Activated CD4-positive, alpha-beta T cell treated with anti-CD3 and anti-CD28 coated beads for 24 hours (primary cell): ENCODE results near the gene REEP6.
"Not testable (repeated sequence)": the region's sequence is repeated elsewhere in the genome, so short reads cannot be mapped to it uniquely, and the experiment has no call there.

ENCODE experiments used
- DNase-seq, 2 donors: peaks; one replicate each; pipeline ENCODE4 v3.0.0-alpha.2; 2020; ENCODE audit warnings: low read depth in 2 of 2

Gene REEP6

GRCh38 chr19:1522838-1523237 lies 31.9 kb downstream of the REEP6 start:
- no peak for DNase-seq

DNA sequence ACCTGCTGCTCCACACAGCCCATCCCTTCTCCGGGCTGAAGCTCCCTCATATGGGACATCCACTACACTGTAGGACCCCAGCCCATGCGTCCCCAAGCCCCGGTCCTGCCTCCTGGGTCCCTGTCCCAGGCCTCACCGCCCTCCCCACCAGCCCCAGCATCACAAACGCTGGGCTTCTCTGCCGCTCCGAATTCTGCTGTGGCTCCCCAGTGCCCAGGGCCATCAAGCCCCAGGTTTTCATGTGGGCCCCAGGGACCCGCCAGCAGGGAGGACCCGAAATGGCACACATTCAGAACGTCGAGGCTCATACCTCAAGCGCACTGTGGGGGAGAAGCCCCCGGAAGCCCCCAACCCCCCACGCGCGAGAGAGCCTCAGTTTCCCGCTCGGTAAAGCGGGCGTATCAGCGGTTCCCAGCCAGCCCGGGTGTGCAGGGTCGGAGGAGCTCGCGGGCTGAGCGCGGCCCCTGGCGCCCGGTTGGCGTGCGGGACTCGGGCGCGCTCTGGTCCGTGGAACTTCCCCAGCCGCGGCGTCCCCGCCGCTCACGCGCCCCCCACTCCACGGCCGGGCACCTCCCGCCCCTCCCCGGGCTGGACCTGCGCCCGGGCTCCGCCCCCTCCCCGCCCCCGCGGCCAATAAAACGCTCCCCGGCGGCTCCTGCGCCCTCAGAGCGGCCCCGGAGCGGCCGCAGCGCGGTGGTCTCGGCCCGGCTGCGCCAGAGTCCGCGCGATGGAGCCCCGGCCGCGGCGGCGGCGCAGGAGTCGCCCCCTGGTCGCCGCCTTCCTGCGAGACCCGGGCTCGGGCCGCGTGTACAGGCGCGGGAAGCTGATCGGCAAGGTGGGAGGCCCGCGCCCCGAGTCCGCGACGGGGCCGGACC lies 32.7 kb downstream of the REEP6 start, which contains the start of gene PLK5:
PLK5 (plus strand) TSS at position 666 of the 875 bp plus-strand sequence. CDS start 2,920 bp downstream, outside the sequence.
- DNase-seq: no peak

DNA sequence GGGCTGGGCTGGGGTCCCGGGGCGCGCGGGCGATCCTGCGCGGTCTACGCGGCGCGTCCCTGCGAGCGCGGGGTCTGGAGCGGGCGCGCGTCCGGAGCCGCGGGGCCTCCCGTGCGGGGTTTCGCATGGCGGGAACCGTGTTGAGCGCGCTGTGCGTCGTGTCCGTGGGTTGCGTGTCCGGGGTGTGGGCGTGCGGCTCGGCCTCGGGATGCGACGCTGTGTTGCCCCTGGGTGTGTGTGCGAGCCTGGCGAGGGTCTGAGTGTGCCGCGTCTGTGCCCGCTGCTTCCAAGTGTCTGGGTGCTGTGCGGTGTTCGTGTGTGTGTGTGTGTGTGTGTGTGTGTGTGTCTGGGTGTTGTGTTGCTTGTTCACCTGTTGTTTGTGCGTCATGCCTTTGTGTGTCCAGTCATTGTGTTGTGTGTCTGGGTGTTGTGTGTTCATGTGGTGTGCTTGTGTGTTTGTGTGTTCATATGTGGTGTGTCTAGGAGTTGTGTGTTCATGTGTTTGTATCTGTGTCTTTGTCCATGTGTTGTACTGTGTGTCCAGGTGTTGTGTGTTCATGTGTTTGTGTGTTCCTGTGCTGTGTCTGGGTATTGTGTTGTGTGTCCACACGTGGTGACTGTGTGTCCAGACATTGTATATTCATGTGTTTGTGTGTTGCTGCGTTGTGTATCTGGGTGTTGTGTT lies 33.4 kb downstream of the REEP6 start:
- no peak for DNase-seq

DNA sequence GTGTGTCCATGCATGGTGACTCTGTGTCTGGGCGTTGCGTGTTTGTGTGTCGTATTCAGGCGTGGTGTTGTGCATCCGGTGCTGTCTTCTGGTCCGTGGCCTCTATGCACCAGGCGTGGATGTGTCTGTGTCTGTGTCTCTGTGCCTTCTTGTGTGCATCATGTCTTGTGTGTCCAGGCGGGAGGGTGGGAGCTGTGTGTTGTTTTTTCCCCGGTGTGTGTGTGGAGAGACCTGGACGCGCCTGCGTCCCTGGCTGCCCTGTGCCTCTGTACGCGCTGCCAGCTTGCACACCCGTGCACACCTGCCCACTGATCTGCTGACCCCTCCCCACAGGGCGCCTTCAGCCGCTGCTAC lies 34.0 kb downstream of the REEP6 start:
- DNase-seq: no peak

GRCh38 chr19:1525343-1525742 lies 34.4 kb downstream of the REEP6 start:
- no peak for DNase-seq

DNA sequence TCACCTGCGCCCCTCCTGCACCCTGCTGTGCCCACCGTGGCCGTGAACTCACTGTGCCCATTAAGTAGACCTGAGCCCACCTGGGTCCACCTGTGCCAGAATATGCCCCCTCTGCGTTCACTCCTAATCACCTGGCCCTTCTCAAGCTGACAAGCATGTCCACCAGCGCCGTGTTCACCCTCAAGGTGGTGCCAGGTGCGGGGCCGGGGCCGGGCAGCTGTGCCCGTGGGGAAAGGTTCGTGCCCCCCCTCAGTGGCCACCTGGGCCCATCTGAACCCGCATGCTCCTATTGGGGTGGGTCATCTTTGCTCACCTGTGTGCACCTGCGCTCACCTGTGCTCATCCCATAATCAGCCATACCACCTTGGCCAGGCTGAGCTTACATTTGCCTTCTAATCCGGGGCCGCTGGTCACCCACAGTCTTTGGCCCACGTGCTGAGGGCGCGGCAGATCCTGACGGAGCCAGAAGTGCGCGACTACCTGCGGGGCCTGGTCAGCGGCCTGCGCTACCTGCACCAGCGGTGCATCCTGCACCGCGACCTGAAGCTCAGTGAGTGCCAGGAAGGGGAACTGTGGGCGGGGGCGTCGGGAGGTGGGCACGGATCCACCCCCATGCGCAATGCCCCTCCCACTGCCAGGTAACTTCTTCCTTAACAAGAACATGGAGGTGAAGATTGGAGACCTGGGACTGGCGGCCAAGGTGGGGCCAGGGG lies 35.2 kb downstream of the REEP6 start:
- no peak for DNase-seq

DNA sequence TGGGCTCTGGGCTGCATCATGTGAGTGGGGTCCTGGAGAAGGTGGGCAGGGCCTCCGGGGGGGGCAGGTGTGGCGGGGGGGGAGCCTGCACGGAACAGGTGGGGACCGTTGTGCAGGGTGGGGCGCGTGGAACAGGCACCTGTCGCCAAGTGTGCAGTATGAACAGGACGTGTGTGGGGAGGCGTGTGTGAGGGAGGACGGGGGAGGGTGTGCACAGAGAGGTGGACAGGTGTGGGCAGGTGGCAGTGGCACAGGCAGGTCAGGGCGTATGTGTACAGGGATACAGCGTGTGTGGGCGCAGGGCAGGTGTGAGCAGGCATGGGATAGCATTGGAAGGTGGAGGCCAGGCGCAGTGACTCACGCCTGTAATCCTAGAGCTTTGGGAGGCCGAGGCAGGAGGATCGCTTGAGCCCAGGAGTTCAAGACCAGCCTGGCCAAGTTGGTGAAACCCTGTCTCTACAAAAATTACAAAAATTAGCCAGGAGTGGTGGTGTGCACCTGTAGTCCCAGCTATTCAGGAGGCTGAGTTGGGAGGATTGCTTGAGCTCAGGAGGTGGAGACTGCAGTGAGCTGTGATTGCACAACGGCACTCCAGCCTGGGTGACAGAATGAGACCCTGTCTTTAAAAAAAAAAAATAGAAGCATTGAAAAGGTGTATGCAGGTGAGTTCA lies 36.1 kb downstream of the REEP6 start:
- no peak for DNase-seq

DNA sequence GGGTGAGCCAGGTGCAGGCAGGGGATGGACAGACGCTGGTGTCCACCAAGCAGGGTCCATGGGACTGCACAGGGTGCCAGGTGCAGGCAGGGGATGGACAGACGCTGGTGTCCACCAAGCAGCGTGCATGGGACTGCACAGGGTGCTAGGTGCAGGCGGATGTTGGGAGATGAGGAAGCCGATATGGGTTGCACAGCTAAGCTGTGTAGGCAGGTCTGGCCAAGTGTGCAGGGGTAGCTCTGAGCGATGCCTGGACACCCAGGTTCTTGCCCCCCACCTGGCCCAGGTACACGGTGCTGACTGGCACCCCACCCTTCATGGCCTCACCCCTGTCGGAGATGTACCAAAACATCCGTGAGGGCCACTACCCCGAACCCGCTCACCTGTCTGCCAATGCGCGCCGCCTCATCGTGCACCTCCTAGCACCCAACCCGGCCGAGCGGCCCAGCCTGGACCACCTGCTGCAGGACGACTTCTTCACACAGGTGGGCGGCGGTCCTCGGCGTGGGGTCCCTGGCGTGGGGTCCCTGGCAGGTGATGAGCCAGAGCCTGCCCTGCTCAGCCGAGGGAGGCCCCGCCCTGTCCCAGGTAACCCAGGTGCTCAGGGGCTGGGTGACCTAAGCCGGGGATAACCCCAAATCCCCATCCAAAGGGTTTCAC lies 36.8 kb downstream of the REEP6 start:
- no peak for DNase-seq

GRCh38 chr19:1528596-1529429 lies 37.8 kb downstream of the REEP6 start:
- DNase-seq: no peak

GRCh38 chr19:1529430-1529816 lies 38.4 kb downstream of the REEP6 start:
- DNase-seq: no peak

DNA sequence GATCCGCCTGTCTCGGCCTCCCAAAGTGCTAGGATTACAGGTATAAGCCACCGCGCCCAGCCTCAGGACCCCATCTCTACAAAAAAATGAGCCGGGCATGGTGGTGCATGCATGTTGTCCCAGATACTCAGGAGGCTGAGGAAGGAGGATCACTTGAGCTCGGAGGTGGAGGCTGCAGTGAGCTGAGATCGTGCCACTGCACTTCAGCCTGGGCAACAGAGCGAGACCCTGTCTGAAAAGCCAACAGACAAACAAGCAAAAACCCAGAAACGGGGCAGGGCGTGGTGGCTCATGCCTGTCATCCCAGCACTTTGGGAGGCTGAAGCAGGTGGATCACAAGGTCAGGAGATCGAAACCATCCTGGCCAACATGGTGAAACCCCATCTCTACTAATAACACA lies 39.9 kb downstream of the REEP6 start:
- DNase-seq: not testable (repeated sequence)

GRCh38 chr19:1531587-1531986 lies 40.6 kb downstream of the REEP6 start:
- DNase-seq: no peak

GRCh38 chr19:1532003-1532402 lies 41.0 kb downstream of the REEP6 start:
- DNase-seq: no peak

DNA sequence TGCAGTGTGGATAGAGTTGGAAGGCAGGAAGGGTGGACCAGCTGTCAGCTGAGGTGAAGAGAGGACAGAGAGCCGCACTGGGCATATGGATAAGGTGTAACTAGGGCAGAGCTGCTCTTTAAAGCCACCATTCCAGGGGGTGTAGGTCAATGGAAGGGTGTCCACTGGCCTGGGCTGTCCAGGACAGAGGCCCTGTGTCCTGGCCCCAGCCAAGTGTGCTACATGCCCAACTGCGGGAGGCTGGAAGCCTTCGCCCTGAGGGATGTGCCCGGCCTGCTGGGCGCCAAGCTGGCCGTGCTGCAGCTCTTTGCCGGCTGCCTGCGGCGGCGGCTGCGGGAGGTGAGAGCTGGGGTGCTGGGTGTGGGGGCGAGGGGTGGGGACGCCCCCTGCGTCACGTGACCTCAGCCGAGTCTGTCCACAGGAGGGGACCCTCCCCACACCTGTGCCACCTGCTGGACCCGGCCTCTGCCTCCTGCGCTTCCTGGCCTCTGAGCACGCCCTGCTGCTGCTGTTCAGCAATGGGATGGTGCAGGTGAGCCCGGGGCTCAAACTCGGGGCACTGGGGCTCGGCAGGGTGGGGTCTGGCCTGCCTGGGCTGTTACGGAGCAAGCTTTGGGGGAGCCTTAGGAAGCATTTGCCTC lies 42.6 kb downstream of the REEP6 start:
- DNase-seq: no peak

- no peak for DNase-seq
Observed at GRCh38 chr19:1534972-1535371, 44.0 kb downstream of the REEP6 start.

DNA sequence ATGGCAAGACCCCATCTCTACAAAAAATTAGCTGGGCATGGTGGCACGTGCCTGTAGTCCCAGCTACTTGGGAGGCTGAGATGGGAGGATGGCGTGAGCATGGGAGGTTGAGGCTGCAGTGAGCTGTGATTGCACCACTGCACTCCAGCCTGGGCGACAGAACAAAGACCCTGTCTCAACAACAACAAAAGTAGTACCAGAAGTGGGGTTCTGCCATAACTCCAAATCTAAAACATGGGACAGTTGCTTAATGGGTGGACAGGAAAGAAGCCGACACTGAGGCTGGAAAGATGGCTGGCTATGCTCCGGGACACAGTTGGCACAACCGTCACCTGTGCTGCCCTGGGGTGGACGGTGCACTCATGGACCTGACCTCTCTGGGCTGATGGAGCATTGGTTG lies 44.7 kb downstream of the REEP6 start:
- not testable (repeated sequence) for DNase-seq

GRCh38 chr19:1538978-1539377 lies 48.0 kb downstream of the REEP6 start:
- DNase-seq: no peak

DNA sequence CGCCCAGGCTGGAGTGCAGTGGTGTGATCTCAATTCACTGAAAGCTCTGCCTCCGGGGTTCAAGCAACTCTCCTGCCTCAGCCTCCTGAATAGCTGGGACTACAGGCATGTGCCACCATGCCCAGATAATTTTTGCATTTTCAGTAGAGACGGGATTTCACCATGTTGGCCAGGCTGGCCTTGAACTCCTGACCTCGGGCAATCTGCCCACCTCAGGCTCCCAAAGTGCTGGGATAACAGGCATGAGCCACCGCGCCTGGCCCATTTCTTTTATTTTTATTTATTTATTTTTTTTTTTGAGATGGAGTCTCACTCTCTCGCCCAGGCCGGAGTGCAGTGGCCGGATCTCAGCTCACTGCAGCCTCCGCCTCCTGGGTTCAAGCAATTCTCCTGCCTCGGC lies 48.8 kb downstream of the REEP6 start:
- DNase-seq: not testable (repeated sequence)

DNA sequence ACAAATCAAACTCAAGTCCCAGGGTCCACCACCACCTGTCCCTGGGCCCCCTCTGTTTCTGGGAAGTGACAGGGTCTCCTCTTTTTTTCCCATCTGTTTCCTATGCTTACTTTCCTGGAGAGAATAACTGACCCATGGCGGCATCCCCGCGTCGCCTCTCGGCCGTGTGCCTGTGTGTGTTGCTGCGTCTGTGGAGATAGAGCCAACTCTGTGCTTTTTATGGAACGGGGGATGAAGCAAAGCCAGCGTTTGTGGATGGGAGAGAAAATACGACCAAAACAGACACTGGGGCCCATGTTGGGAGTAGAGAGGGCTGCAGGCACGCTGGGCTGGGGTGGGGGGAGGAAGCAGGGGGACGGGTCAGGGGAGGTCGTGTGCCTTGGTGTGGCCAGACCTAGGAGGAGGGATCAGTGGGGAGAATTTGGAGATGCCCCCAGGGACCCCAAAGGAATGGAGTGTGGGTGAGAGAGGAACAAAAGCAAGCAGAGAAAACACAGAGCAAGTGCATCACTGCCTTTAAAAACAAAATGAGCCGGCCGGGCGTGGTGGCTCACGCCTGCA lies 49.5 kb downstream of the REEP6 start:
- DNase-seq: no peak
